Fibroblast of pulmonary artery (primary cell): Measurements from ENCODE around the gene ZSWIM8.

Experiments
- DNase-seq: peaks from one replicate; pipeline ENCODE4 v3.0.0-alpha.2; 2010; ENCODE audit warnings: low read depth
- H3K4me3 ChIP-seq: replicated peaks from 2 replicates; pipeline ENCODE4 v1.5.1; 2011; ENCODE audit warnings: low read depth, mild to moderate bottlenecking, control low read depth, low read length, moderate library complexity
- TF ChIP-seq, protein P1 (sequence below): IDR thresholded peaks from 2 replicates; pipeline ENCODE4 v1.5.1; 2011; ENCODE audit warnings: mild to moderate bottlenecking, control low read depth, low read length, inconsistent platforms; ENCODE audit errors: missing control alignments

ZSWIM8 gene

DNA sequence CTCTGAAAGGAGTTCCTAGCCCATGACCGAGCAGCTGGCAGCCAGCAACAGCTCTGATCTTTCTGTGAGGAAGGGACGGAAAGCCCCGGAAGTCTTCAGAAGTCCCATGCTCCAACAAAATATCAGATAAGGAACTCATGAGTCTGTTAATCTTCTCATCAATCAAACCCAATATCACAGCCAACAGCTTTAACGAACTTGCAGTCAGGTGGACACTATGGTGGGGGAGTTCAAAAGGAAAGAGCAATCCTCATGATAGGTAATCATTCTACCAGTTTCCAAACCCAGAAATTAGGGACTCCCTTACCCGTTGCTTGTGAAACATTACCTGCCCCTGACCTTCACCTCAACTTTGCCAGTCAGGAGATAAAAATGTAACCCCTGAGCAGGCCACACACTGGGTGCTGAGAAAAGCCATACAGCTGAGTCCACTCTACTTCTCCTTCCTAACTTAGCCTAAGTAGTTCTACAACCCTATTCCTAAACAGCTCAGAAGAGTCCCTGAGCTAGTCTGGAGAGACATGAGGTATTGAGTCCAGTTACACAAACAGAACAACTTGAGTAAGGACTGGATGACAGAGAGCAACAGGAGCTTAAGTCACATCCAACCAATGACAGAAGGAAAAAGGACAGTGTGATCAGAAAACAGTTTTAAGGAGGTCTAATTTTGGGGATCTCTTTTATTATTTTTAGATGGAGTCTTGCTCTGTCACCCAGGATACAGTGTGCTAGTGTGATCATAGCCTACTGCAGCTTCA, 23.8 kb downstream of the ZSWIM8 start:
- no peak overlapping the region for H3K4me3 ChIP-seq
- DNase-seq: no peak
- TF ChIP-seq, protein P1, sequence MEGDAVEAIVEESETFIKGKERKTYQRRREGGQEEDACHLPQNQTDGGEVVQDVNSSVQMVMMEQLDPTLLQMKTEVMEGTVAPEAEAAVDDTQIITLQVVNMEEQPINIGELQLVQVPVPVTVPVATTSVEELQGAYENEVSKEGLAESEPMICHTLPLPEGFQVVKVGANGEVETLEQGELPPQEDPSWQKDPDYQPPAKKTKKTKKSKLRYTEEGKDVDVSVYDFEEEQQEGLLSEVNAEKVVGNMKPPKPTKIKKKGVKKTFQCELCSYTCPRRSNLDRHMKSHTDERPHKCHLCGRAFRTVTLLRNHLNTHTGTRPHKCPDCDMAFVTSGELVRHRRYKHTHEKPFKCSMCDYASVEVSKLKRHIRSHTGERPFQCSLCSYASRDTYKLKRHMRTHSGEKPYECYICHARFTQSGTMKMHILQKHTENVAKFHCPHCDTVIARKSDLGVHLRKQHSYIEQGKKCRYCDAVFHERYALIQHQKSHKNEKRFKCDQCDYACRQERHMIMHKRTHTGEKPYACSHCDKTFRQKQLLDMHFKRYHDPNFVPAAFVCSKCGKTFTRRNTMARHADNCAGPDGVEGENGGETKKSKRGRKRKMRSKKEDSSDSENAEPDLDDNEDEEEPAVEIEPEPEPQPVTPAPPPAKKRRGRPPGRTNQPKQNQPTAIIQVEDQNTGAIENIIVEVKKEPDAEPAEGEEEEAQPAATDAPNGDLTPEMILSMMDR: no peak

DNA sequence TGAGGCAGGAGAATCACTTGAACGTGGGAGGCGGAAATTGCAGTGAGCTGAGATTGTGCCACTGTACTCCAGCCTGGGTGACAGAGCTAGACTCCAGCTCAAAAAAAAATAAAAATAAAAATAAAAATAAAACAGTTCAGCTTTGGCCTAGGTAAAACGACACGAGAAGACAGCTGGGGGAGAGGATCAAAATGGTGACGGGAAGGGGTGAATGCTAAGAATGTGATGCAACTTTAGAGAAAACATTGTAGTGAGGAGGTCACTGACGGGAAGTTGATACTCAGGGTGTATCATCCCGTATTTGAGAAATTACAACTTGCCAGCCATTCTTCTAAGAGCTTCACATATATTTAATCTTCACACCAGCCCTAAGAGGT, 24.9 kb downstream of the ZSWIM8 start:
- DNase-seq: no peak
- TF ChIP-seq, protein P1: no peak

DNA sequence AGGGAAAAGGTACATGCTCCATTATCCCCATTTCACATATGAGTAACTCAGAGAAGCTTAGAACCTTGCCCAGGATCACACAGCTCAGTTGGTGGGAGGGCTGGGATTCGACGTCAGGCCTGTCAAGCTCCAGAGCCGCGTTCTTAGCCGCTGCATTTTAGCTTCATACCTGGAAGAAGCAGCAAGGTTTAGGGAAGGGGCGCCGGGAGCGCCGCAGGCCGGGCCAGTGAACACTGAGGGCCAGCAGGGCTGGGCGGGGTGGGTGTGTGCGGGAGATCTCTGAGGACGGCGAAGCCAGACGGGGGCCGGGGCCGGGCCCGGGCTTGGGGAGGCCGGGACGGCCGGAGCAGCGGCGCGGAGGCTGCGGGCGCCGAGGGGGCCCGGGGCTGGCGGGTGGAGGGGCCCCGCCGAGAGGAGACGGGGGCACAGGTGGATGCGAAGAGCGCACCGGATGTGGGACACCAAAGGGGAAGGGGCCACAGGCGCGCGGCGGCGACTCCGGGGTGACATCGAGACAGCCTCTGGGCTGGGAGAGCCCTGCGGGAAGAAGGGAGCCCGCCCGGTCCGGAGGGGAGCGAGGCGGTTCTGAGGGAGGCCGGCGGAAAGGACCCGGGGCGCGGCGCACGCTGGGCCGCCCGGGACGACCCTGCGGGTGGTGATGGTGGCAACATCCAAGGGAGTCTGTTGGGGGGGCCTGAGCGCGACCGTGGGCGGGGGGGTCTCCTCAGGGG, 25.5 kb downstream of the ZSWIM8 start:
- TF ChIP-seq, protein P1: no peak
- peak overlapping the region; percentile 73 for H3K4me3 ChIP-seq
- DNase-seq: peak; percentile 33

More for the DNA sequence above, 24.9 kb downstream of the ZSWIM8 start:
- H3K4me3 ChIP-seq: peak overlapping the region; percentile 73

DNA sequence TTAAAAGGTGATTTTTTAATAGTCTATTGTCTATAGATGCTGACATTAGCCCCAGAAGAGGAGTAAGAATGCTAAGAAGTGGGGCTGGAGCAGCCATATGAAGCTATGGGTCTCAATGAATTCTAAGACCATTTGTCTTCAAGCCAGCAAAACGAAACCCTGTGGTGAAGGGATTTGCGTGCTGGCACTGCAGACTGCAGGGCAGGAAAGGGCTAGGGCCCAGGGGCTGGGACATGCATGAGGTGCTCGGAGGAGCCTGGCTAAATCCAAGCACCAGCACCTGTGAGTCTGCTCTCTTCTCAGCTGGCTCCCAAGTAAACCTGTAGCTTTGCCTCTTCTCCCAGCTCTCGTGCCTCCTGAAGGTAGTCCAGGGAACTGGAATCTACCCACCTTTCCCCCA, 27.3 kb downstream of the ZSWIM8 start:
- DNase-seq: no peak
- no peak overlapping the region for H3K4me3 ChIP-seq
- TF ChIP-seq, protein P1: no peak

DNA sequence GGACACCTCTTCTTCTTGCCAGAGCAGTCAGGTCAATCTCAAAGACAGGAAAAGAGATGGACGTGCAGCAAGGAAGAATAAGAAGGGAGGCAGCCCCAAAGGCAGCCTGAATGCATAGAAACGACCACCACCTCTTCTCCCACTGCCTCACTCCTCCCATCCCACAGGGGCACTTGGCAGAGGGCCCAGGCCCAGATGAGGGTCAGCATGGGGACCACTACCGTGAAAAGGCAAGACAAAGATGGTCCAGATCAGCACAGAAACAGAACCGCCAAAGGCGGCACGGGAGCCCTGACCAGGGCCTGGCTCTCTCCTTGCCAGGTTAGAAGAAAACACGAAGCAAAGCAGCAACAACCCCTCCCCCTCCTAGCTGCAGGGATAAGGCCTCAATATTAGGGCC, 27.9 kb downstream of the ZSWIM8 start:
- DNase-seq: no peak
- TF ChIP-seq, protein P1: no peak
- H3K4me3 ChIP-seq: no peak overlapping the region

DNA sequence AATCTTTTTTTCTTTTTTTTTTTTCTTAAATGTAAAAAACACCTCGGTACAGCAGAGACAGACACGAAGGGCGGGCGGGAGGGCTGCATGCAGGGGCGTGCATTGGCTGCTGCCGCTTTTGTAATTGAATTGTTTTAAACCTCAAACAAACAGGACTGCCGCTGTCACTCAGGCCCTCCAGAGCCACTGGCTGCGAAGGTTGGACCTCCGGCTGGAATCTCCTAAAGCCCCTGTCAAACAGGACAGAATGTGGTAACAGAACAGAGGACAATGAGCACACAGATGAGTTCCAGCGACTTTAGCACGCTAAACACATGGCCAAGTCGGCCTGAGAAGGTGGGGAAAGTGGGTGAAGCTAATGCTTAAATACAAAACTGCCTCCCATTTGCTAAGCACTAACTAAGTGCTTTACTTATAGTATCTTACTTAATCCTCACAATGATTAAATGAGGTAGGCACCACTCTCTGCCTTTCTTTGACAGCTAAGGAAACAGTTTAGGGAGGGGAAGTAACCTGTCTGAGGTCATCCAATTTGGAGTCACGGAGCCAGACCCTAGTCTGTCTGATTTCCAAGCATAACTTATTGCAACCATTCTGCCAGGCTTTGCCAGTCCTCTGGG, 29.0 kb downstream of the ZSWIM8 start:
- DNase-seq: no peak
- H3K4me3 ChIP-seq: no peak overlapping the region
- TF ChIP-seq, protein P1: no peak
